Stomach (tissue), 4 donors: ENCODE measurements around the gene FAM236B.
"Not testable (repeated sequence)": the region's sequence is repeated elsewhere in the genome, so short reads cannot be mapped to it uniquely, and the experiment has no call there.

ENCODE experiments used
- POLR2A ChIP-seq, 4 donors: fragments of 450-650 bp; IDR thresholded peaks; one replicate each; pipeline ENCODE4 v1.6.1; 2016; ENCODE audit warnings: antibody characterized with exemption in 4 of 4, control low read depth in 2 of 4, mild to moderate bottlenecking in 1 of 4, moderate library complexity in 1 of 4
- POLR2AphosphoS5 ChIP-seq, 3 donors: sonication (generic); formaldehyde crosslinking; IDR thresholded peaks; one replicate each; pipeline ENCODE4 v1.6.1; 2016; ENCODE audit warnings: antibody characterized with exemption in 3 of 3
- TF ChIP-seq, protein P1 (sequence below), 7 experiments: fragments of 450-650 bp in 4 of 7; fragments of 200-600 bp in 3 of 7; sonication (generic) in 3 of 7; IDR thresholded peaks; one replicate each; pipeline ENCODE4 v1.5.1; 2016 to 2019; ENCODE audit warnings: antibody characterized with exemption in 7 of 7, control low read depth in 2 of 7, mild to moderate bottlenecking in 1 of 7

GRCh38 chrX:72783365-72783936 is 991 bp upstream of the FAM236B start:
- TF ChIP-seq, protein P1, sequence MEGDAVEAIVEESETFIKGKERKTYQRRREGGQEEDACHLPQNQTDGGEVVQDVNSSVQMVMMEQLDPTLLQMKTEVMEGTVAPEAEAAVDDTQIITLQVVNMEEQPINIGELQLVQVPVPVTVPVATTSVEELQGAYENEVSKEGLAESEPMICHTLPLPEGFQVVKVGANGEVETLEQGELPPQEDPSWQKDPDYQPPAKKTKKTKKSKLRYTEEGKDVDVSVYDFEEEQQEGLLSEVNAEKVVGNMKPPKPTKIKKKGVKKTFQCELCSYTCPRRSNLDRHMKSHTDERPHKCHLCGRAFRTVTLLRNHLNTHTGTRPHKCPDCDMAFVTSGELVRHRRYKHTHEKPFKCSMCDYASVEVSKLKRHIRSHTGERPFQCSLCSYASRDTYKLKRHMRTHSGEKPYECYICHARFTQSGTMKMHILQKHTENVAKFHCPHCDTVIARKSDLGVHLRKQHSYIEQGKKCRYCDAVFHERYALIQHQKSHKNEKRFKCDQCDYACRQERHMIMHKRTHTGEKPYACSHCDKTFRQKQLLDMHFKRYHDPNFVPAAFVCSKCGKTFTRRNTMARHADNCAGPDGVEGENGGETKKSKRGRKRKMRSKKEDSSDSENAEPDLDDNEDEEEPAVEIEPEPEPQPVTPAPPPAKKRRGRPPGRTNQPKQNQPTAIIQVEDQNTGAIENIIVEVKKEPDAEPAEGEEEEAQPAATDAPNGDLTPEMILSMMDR (IDR thresholded peaks at IDR 0.05): not testable (repeated sequence)
- TF ChIP-seq POLR2AphosphoS5, POLR2A (IDR thresholded peaks at IDR 0.05): not testable (repeated sequence)
